GM12891 (cell line): ENCODE data around the gene UBR2.

Experiments
- DNase-seq: peaks from one replicate; pipeline ENCODE4 v3.0.0; 2011; ENCODE audit warnings: low spot score; ENCODE audit not compliant: insufficient read length
- FAIRE-seq: peaks from 2 replicates; lab custom pipeline; 2011; peaks lifted over from hg19 to GRCh38; lab: Jason Lieb, UNC
- PAX5 ChIP-seq: IDR thresholded peaks from 2 replicates; pipeline ENCODE4 v1.6.1; 2011; ENCODE audit warnings: low read length, moderate library complexity, mild to moderate bottlenecking; ENCODE audit not compliant: insufficient read depth, severe bottlenecking
- POLR2A ChIP-seq: IDR thresholded peaks from 2 replicates; pipeline ENCODE4 v1.6.1; 2011; ENCODE audit warnings: low read depth, low read length, control low read depth
- POLR2AphosphoS5 ChIP-seq: IDR thresholded peaks from 2 replicates; pipeline ENCODE4 v1.6.1; 2011; ENCODE audit warnings: low read depth, low read length, control low read depth
- POU2F2 ChIP-seq: IDR thresholded peaks from 2 replicates; pipeline ENCODE4 v1.6.1; 2011; ENCODE audit warnings: low read depth, mild to moderate bottlenecking, control low read depth, low read length, moderate library complexity
- SPI1 ChIP-seq: IDR thresholded peaks from 2 replicates; pipeline ENCODE4 v1.6.1; 2011; ENCODE audit warnings: low read depth, low read length, control low read depth
- TAF1 ChIP-seq: IDR thresholded peaks from 2 replicates; pipeline ENCODE4 v1.6.1; 2011; ENCODE audit warnings: low read depth, low read length, control low read depth

The UBR2 gene

DNA sequence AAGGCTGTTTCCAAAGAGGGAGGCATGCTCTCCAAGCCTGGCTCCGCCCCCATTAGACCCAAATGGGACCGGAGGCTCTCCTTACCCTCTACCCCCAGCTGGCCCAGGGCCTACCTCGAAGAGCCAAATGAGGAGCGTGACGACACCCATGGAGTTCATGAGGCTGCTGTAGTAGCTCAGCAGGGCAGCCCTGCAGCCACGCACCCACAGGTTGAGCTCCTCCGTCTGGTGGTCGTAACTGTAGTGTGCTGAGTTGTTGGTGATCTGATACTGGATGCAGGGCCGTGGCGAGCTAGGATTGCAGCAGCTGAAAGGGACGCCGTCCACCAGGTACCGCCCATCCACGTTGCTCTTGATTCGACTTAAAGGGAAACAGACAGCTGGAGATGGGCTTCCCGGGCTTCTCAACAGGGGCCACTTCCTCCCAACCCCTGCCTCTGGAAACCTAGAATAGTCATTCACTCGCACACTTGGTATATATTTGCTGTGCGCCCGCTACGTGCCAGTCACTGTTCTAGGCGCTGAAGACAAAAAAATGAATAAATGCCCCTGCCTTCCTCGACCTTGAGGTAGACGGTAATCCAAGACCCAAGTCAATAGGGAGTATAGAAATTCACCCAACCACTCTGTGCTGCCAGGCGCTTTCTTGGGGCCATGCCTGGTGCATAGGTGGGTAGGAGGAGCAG is 140.6 kb downstream of the UBR2 start:
- FAIRE-seq: no peak
- no peak for DNase-seq
- no peak for TF ChIP-seq POLR2A
- TF ChIP-seq TAF1: no peak
- TF ChIP-seq POLR2AphosphoS5: no peak
- TF ChIP-seq POU2F2: no peak
- TF ChIP-seq PAX5: no peak
- no peak for TF ChIP-seq SPI1

- no peak for FAIRE-seq
- TF ChIP-seq SPI1: no peak
- no peak for TF ChIP-seq POU2F2
- TF ChIP-seq PAX5: no peak
- no peak for TF ChIP-seq TAF1
- TF ChIP-seq POLR2AphosphoS5: no peak
- no peak for TF ChIP-seq POLR2A
- DNase-seq: no peak
Measured at GRCh38 chr6:42704937-42705374, 141.1 kb downstream of the UBR2 start.

DNA sequence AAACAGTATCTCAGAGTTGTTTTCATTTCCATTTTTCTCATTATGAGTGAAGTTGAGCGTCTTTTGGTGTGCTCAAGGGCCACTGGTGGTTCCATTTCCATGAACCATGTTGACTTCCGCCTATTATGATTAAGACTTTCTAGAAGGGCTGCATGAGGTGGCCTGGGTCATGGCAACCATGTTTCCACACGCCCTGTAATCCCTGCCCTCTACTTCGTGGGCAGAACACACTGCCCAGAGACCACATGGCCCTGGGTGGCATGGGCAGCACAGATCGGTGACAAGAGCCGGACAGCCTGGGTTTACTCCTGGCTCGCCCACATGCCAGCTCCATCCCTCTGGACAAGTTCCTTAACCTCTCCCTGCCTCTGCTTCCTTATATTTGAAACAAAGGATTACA is 143.8 kb downstream of the UBR2 start:
- DNase-seq: no peak
- no peak for FAIRE-seq
- TF ChIP-seq POU2F2 (no peak), POLR2AphosphoS5 (no peak), TAF1 (no peak), SPI1 (no peak), POLR2A (no peak), PAX5 (no peak)

DNA sequence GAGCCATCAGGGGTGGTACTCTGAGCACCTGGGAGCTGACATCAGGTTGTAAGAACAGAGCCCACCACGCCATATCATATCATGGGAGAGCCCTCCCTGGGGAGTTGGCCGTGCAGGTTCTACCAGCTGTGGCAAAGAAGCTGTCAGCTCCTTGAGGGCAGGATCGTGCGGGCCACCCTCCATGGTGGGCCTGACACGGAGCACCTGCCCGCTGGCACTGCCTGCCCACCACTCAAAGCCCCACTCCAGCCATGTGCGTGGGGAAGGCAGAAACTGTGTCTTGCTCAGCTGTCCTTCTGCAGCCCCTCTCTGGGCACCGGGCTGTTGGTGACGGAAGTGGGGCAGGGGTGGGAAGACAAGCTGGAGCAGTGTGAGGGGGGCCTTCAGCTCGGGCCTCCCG is 144.3 kb downstream of the UBR2 start:
- no peak for FAIRE-seq
- no peak for DNase-seq
- no peak for TF ChIP-seq PAX5
- TF ChIP-seq POLR2AphosphoS5: no peak
- no peak for TF ChIP-seq SPI1
- TF ChIP-seq TAF1: no peak
- no peak for TF ChIP-seq POLR2A
- TF ChIP-seq POU2F2: no peak

GRCh38 chr6:42709871-42710270 is 146.0 kb downstream of the UBR2 start:
- no peak for FAIRE-seq
- no peak for DNase-seq
- TF ChIP-seq POLR2A (no peak), SPI1 (no peak), POU2F2 (no peak), POLR2AphosphoS5 (no peak), PAX5 (no peak), TAF1 (no peak)

GRCh38 chr6:42710316-42710715 is 146.5 kb downstream of the UBR2 start:
- FAIRE-seq: no peak
- TF ChIP-seq POU2F2 (no peak), SPI1 (no peak), POLR2AphosphoS5 (no peak), TAF1 (no peak), POLR2A (no peak), PAX5 (no peak)
- DNase-seq: no peak

GRCh38 chr6:42711930-42712329 is 148.1 kb downstream of the UBR2 start:
- FAIRE-seq: no peak
- TF ChIP-seq TAF1 (no peak), POLR2A (no peak), POU2F2 (no peak), SPI1 (no peak), POLR2AphosphoS5 (no peak), PAX5 (no peak)
- no peak for DNase-seq

GRCh38 chr6:42714098-42714761 is 150.4 kb downstream of the UBR2 start:
- no peak for DNase-seq
- no peak for FAIRE-seq
- TF ChIP-seq SPI1 (no peak), POLR2AphosphoS5 (no peak), PAX5 (no peak), POLR2A (no peak), TAF1 (no peak), POU2F2 (no peak)

DNA sequence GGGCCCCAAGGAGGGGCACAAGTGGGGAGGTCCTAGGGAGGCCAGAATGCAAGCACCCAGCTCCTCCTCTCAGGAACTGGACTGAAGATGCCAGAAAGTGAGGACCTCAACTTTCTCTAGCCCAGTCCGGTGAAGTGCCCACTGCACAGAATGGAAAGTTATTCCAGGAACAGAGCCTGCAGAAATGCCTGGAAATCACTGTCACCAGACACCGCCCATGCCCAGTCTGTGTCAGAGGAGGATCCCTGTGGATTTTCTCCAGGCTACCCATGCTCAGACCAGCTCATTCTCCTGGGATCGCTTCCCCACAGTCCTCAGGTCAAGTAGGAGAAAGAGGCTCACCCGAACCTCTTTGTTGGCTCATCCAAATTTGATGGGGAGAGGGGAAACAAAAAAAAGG is 152.0 kb downstream of the UBR2 start:
- DNase-seq (no peak), FAIRE-seq (no peak)
- TF ChIP-seq SPI1 (no peak), TAF1 (no peak), POU2F2 (no peak), PAX5 (no peak), POLR2AphosphoS5 (no peak), POLR2A (no peak)
